Upper lobe of left lung (tissue), 6 donors: ENCODE results near the gene NRP1. TPM values are rescaled to one million over a fixed set of nuclear protein-coding genes. Genes with fewer than 3 reads are reported as not detected.

Source experiments
- ATAC-seq, 2 donors: fragments of 200-7000 bp; cut with Tn5 transposase; one replicate each; pipeline ENCODE4 v1.9.1; 2022; ENCODE audit warnings: mild to moderate bottlenecking in 2 of 2, moderate library complexity in 2 of 2; ENCODE audit not compliant: low FRiP score in 2 of 2
- DNase-seq, 2 donors: peaks; one replicate each; pipeline ENCODE4 v3.0.0-alpha.2; 2019 to 2020
- H3K27ac ChIP-seq, 4 donors: fragments of 200-600 bp; sonication (generic); one replicate each; pipeline ENCODE4 v1.5.1; 2016 to 2019
- H3K27me3 ChIP-seq, 4 donors: fragments of 200-600 bp; sonication (generic); one replicate each; pipeline ENCODE4 v1.5.1; 2017 to 2019
- H3K36me3 ChIP-seq, 4 donors: fragments of 200-600 bp; sonication (generic); one replicate each; pipeline ENCODE4 v1.5.1; 2016 to 2019
- H3K4me1 ChIP-seq, 4 donors: fragments of 200-600 bp; sonication (generic); one replicate each; pipeline ENCODE4 v1.5.1; 2018 to 2019
- H3K4me3 ChIP-seq, 4 donors: fragments of 200-600 bp; sonication (generic); one replicate each; pipeline ENCODE4 v1.5.1; 2017 to 2019; ENCODE audit warnings: mild to moderate bottlenecking in 2 of 4, moderate library complexity in 1 of 4
- H3K9me3 ChIP-seq, 4 donors: fragments of 200-600 bp; sonication (generic); one replicate each; pipeline ENCODE4 v1.5.1; 2018 to 2019
- CTCF ChIP-seq, 6 experiments: fragments of 450-650 bp in 4 of 6; fragments of 200-600 bp in 2 of 6; sonication (generic) in 2 of 6; IDR thresholded peaks; one replicate each; pipeline ENCODE4 v1.5.1; 2016 to 2019; ENCODE audit warnings: antibody characterized with exemption in 6 of 6
- EP300 ChIP-seq, 4 donors: sonication (generic); formaldehyde crosslinking; IDR thresholded peaks; one replicate each; pipeline ENCODE4 v1.5.1; 2017; ENCODE audit warnings: antibody characterized with exemption in 4 of 4, control low read depth in 2 of 4
- POLR2A ChIP-seq, 4 donors: fragments of 450-650 bp; IDR thresholded peaks; one replicate each; pipeline ENCODE4 v1.5.1; 2016 to 2017; ENCODE audit warnings: antibody characterized with exemption in 4 of 4, mild to moderate bottlenecking in 2 of 4
- POLR2AphosphoS5 ChIP-seq, 2 donors: sonication (generic); formaldehyde crosslinking; IDR thresholded peaks; one replicate each; pipeline ENCODE4 v1.5.1; 2017; ENCODE audit warnings: antibody characterized with exemption in 2 of 2
- WGBS, 2 donors: methylation state at CpG; one replicate each; pipeline ENCODE4 v1.1.5; 2017 to 2018; 5-methylcytosine and 5-hydroxymethylcytosine counted together
- total RNA-seq, 6 donors: library from RNA; depleted of rRNA in 4 of 6; stranded (reverse); fragments of >200 nt in 4 of 6; gene quantifications; one replicate each; pipeline versions ENCODE4 v1.1.0 to v1.2.1, GENCODE V29; 2016 to 2021
- donor health status: DM: no; HTN: no; CAD: no; lungs with moderate emphysema.
- donor health status: DM: no; HTN: yes; CAD: no; lungs with severe emphysema.

Gene NRP1
- total RNA-seq, 6 donors from 2014 or later, result 48.5 to 136 (median 64.1) TPM

- DNase-seq (peak in 1 of 2 donors; percentile 33), ATAC-seq (peak; percentile 58 to 83)
- Histone ChIP-seq H3K4me3 (no peak overlapping the region), H3K27ac (no peak overlapping the region), H3K27me3 (no peaks in the 10 kb centered on the region), H3K36me3 (no peaks in the 10 kb centered on the region), H3K9me3 (no peaks in the 10 kb centered on the region), H3K4me1 (no peaks in the 10 kb centered on the region)
- TF ChIP-seq EP300 (IDR thresholded peaks at IDR 0.05) (no peak), POLR2AphosphoS5 (IDR thresholded peaks at IDR 0.05) (no peak), CTCF (IDR thresholded peaks at IDR 0.05) (no peak), POLR2A (IDR thresholded peaks at IDR 0.05) (no peak)
- WGBS, 2 donors, result 19 to 55% methylated on average over 2 of the region's 2 CpGs
These were observed 20.8 kb upstream of the NRP1 start for GRCh38 chr10:33355274-33355673.

GRCh38 chr10:33353853-33354252 is 19.4 kb upstream of the NRP1 start:
- 87% methylated on average over 3 of the region's 3 CpGs for WGBS, 2 donors
- Histone ChIP-seq H3K4me1 (no peaks in the 10 kb centered on the region), H3K27me3 (no peaks in the 10 kb centered on the region), H3K36me3 (no peaks in the 10 kb centered on the region), H3K9me3 (no peaks in the 10 kb centered on the region), H3K27ac (no peak overlapping the region), H3K4me3 (no peak overlapping the region)
- DNase-seq, result no peak
- no peak for ATAC-seq
- no peak for TF ChIP-seq EP300 (IDR thresholded peaks at IDR 0.05)
- no peak for TF ChIP-seq CTCF (IDR thresholded peaks at IDR 0.05)
- TF ChIP-seq POLR2AphosphoS5 (IDR thresholded peaks at IDR 0.05), result no peak
- no peak for TF ChIP-seq POLR2A (IDR thresholded peaks at IDR 0.05)

- ATAC-seq (no peak), DNase-seq (no peak)
- Histone ChIP-seq H3K9me3 (no peaks in the 10 kb centered on the region), H3K36me3 (no peaks in the 10 kb centered on the region), H3K4me3 (no peak overlapping the region), H3K4me1 (no peaks in the 10 kb centered on the region), H3K27me3 (no peaks in the 10 kb centered on the region), H3K27ac (no peak overlapping the region)
- TF ChIP-seq EP300 (IDR thresholded peaks at IDR 0.05) (no peak), CTCF (IDR thresholded peaks at IDR 0.05) (no peak), POLR2A (IDR thresholded peaks at IDR 0.05) (no peak), POLR2AphosphoS5 (IDR thresholded peaks at IDR 0.05) (no peak)
- WGBS, 2 donors, result 82 to 83% methylated on average over 8 of the region's 8 CpGs
These were observed 18.9 kb upstream of the NRP1 start for GRCh38 chr10:33353334-33353733.

GRCh38 chr10:33352615-33353014 is 18.1 kb upstream of the NRP1 start:
- Histone ChIP-seq H3K9me3 (no peaks in the 10 kb centered on the region), H3K27ac (no peak overlapping the region), H3K4me1 (no peaks in the 10 kb centered on the region), H3K36me3 (no peaks in the 10 kb centered on the region), H3K27me3 (no peaks in the 10 kb centered on the region), H3K4me3 (no peak overlapping the region)
- no peak for TF ChIP-seq CTCF (IDR thresholded peaks at IDR 0.05)
- TF ChIP-seq POLR2AphosphoS5 (IDR thresholded peaks at IDR 0.05), result no peak
- no peak for TF ChIP-seq EP300 (IDR thresholded peaks at IDR 0.05)
- no peak for TF ChIP-seq POLR2A (IDR thresholded peaks at IDR 0.05)
- DNase-seq (no peak), ATAC-seq (no peak)
- WGBS, 2 donors, result 87 to 90% methylated on average over 3 of the region's 3 CpGs

- ATAC-seq, result peak in 1 of 2 donors; percentile 28
- H3K27me3 ChIP-seq, result no peaks in the 10 kb centered on the region
- H3K4me3 ChIP-seq, result no peak overlapping the region
- H3K36me3 ChIP-seq, result no peaks in the 10 kb centered on the region
- H3K27ac ChIP-seq, result no peak overlapping the region
- no peaks in the 10 kb centered on the region for H3K4me1 ChIP-seq
- 64 to 80% methylated on average over 3 of the region's 3 CpGs for WGBS, 2 donors
- no peak for TF ChIP-seq CTCF (IDR thresholded peaks at IDR 0.05)
- TF ChIP-seq EP300 (IDR thresholded peaks at IDR 0.05), result no peak
- no peak for DNase-seq
- H3K9me3 ChIP-seq, result no peaks in the 10 kb centered on the region
These were observed 17.7 kb upstream of the NRP1 start for GRCh38 chr10:33352175-33352574.
